GM12892 (cell line): ENCODE data around the gene THBD.

Experiments used
- POLR2A ChIP-seq: IDR thresholded peaks from 2 replicates; pipeline ENCODE4 v1.6.1; 2011; ENCODE audit warnings: low read depth, low read length, control low read depth
- POLR2AphosphoS5 ChIP-seq: IDR thresholded peaks from 2 replicates; pipeline ENCODE4 v1.6.1; 2011; ENCODE audit warnings: low read depth, low read length, control low read depth
- TAF1 ChIP-seq: IDR thresholded peaks from 2 replicates; pipeline ENCODE4 v1.6.1; 2011; ENCODE audit warnings: low read depth, mild to moderate bottlenecking, control low read depth, low read length, borderline replicate concordance

- TF ChIP-seq POLR2A, result no peak
- no peak for TF ChIP-seq POLR2AphosphoS5
- TF ChIP-seq TAF1, result no peak
Observed at GRCh38 chr20:23079926-23080325, 30.5 kb upstream of the THBD start.
